Esophagus squamous epithelium (tissue), 5 donors: ENCODE measurements around the gene IL17RE. TPM values are rescaled to one million over a fixed set of nuclear protein-coding genes. Genes with fewer than 3 reads are reported as not detected.

Experiments
- DNase-seq: peaks from one replicate; lab custom pipeline; 2025; lab: John Stamatoyannopoulos, UW
- H3K27ac ChIP-seq, 4 donors: fragments of 200-600 bp; sonication (generic); one replicate each; pipeline ENCODE4 v1.5.1; 2016 to 2019; ENCODE audit warnings: mild to moderate bottlenecking in 1 of 4
- H3K27me3 ChIP-seq, 4 donors: fragments of 200-600 bp; sonication (generic); 1 replicate in 3 of 4; 2 replicates in 1 of 4; pipeline versions ENCODE4 v1.5.1 to v1.6.0; 2017 to 2021; ENCODE audit warnings: antibody characterized with exemption in 1 of 4
- H3K36me3 ChIP-seq, 3 donors: fragments of 200-600 bp; sonication (generic); one replicate each; pipeline ENCODE4 v1.5.1; 2016 to 2019
- H3K4me1 ChIP-seq, 3 donors: fragments of 200-600 bp; sonication (generic); one replicate each; pipeline ENCODE4 v1.5.1; 2017 to 2019
- H3K4me3 ChIP-seq, 4 donors: fragments of 200-600 bp; sonication (generic); 1 replicate in 3 of 4; 2 replicates in 1 of 4; pipeline ENCODE4 v1.5.1; 2016 to 2019; ENCODE audit warnings: mild to moderate bottlenecking in 2 of 4, moderate library complexity in 1 of 4
- H3K9me3 ChIP-seq, 3 donors: fragments of 200-600 bp; sonication (generic); one replicate each; pipeline ENCODE4 v1.5.1; 2016 to 2019
- POLR2A ChIP-seq, 4 donors: fragments of 450-650 bp; IDR thresholded peaks; one replicate each; pipeline ENCODE4 v1.6.1; 2017; ENCODE audit warnings: antibody characterized with exemption in 4 of 4, mild to moderate bottlenecking in 4 of 4, moderate library complexity in 3 of 4
- WGBS, 2 donors: methylation state at CpG; one replicate each; pipeline ENCODE4 v1.1.5; 2018; 5-methylcytosine and 5-hydroxymethylcytosine counted together
- intact Hi-C: fragments of 100-400 bp; cut with DNase I; formaldehyde crosslinking; loops from one replicate; pipeline ENCODE4 v1.15.0; 2022
- total RNA-seq, 4 donors: library from RNA; depleted of rRNA; stranded (reverse); fragments of >200 nt; gene quantifications; one replicate each; pipeline ENCODE4 v1.1.0, GENCODE V29; 2016
- TF ChIP-seq, protein P1 (sequence below), 6 experiments: fragments of 450-650 bp in 4 of 6; fragments of 200-600 bp in 2 of 6; sonication (generic) in 2 of 6; IDR thresholded peaks; one replicate each; pipeline ENCODE4 v1.5.1; 2016 to 2019; ENCODE audit warnings: antibody characterized with exemption in 6 of 6, mild to moderate bottlenecking in 4 of 6, moderate library complexity in 4 of 6
- donor health status: DM: yes; HTN: yes; CAD: no.

The IL17RE gene
- total RNA-seq, 4 donors from 2014 or later = 7.5 to 15.3 (median 12.1) TPM

DNA sequence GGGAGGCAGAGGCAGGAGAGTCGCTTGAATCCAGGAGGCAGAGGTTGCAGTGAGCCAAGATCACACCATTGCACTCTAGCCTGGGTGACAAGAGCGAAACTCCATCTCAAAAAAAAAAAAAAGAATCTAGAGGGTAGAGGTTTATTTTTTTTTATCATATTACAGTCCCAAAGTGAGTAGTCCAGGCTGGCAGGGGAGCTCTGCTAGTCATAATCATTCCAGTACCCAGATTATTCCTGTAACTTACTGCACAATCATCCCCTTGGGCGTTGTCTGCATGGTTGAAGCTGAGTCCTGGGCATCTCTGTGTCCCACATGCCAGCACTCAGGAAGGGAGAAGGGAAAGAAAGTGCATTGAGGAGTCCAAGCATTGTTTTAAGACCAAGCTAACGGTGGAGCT, 39.5 kb downstream of the IL17RE start:
- H3K36me3 ChIP-seq = peaks cover 5 to 47% (median 10%) of the 10 kb centered on the region in 3 donors
- H3K4me1 ChIP-seq = peaks cover 0 to 20% (median 0%) of the 10 kb centered on the region in 3 donors
- H3K4me3 ChIP-seq = no peak overlapping the region
- H3K27me3 ChIP-seq = no peaks in the 10 kb centered on the region
- intact Hi-C loops = loop anchor here (10.0 kb wide), 1 partner anchor 73 kb away; no protein-coding TSS in a partner anchor
- no peak overlapping the region for H3K27ac ChIP-seq
- H3K9me3 ChIP-seq = no peaks in the 10 kb centered on the region
- no peak for DNase-seq
- WGBS, 2 donors = 77 to 78% methylated on average over 4 of the region's 4 CpGs
- TF ChIP-seq POLR2A (IDR thresholded peaks at IDR 0.05) = no peak
- TF ChIP-seq, protein P1, sequence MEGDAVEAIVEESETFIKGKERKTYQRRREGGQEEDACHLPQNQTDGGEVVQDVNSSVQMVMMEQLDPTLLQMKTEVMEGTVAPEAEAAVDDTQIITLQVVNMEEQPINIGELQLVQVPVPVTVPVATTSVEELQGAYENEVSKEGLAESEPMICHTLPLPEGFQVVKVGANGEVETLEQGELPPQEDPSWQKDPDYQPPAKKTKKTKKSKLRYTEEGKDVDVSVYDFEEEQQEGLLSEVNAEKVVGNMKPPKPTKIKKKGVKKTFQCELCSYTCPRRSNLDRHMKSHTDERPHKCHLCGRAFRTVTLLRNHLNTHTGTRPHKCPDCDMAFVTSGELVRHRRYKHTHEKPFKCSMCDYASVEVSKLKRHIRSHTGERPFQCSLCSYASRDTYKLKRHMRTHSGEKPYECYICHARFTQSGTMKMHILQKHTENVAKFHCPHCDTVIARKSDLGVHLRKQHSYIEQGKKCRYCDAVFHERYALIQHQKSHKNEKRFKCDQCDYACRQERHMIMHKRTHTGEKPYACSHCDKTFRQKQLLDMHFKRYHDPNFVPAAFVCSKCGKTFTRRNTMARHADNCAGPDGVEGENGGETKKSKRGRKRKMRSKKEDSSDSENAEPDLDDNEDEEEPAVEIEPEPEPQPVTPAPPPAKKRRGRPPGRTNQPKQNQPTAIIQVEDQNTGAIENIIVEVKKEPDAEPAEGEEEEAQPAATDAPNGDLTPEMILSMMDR (IDR thresholded peaks at IDR 0.05) = no peak

- H3K36me3 ChIP-seq = peaks cover 0 to 38% (median 5%) of the 10 kb centered on the region in 3 donors
- 78 to 80% methylated on average over 7 to 9 of the region's 11 CpGs for WGBS, 2 donors
- no peak for DNase-seq
- H3K27me3 ChIP-seq = no peaks in the 10 kb centered on the region
- H3K4me3 ChIP-seq = no peak overlapping the region
- intact Hi-C loops = loop anchor here (10.0 kb wide), 1 partner anchor 72 kb away; no protein-coding TSS in a partner anchor
- no peaks in the 10 kb centered on the region for H3K9me3 ChIP-seq
- H3K27ac ChIP-seq = no peak overlapping the region
- peaks cover 5 to 30% (median 7%) of the 10 kb centered on the region in 3 donors for H3K4me1 ChIP-seq
- TF ChIP-seq, protein P1 (IDR thresholded peaks at IDR 0.05) = no peak
- TF ChIP-seq POLR2A (IDR thresholded peaks at IDR 0.05) = no peak
Observed at GRCh38 chr3:9942934-9943690, 40.5 kb downstream of the IL17RE start.

DNA sequence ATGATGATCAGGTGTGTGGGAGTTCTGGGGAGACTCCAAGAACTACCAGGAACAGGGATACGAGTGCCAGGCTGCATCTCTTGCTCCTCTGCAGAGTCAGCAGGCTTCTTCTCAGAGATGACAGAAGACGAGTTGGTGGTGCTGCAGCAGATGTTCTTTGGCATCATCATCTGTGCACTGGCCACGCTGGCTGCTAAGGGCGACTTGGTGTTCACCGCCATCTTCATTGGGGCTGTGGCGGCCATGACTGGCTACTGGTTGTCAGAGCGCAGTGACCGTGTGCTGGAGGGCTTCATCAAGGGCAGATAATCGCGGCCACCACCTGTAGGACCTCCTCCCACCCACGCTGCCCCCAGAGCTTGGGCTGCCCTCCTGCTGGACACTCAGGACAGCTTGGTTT, 41.6 kb downstream of the IL17RE start:
- no peaks in the 10 kb centered on the region for H3K27me3 ChIP-seq
- H3K36me3 ChIP-seq = peaks cover 0 to 40% (median 3%) of the 10 kb centered on the region in 3 donors
- no peaks in the 10 kb centered on the region for H3K9me3 ChIP-seq
- H3K4me1 ChIP-seq = peaks cover 5 to 31% (median 7%) of the 10 kb centered on the region in 3 donors
- no peak overlapping the region for H3K27ac ChIP-seq
- no peak for DNase-seq
- TF ChIP-seq, protein P1 (IDR thresholded peaks at IDR 0.05) = no peak
- TF ChIP-seq POLR2A (IDR thresholded peaks at IDR 0.05) = no peak
- 92 to 94% methylated on average over 7 to 9 of the region's 11 CpGs for WGBS, 2 donors
- H3K4me3 ChIP-seq = no peak overlapping the region
- intact Hi-C loops = loop anchor here (10.0 kb wide), 1 partner anchor 71 kb away; no protein-coding TSS in a partner anchor

GRCh38 chr3:9945358-9945757, 42.7 kb downstream of the IL17RE start:
- intact Hi-C loops = loop anchor here (10.0 kb wide), 1 partner anchor 69 kb away; no protein-coding TSS in a partner anchor
- Histone ChIP-seq H3K4me3 (peak overlapping the region in 1 of 4 donors; percentile 74), H3K27ac (no peak overlapping the region), H3K9me3 (no peaks in the 10 kb centered on the region), H3K27me3 (no peaks in the 10 kb centered on the region), H3K36me3 (peaks cover 0 to 50% (median 3%) of the 10 kb centered on the region in 3 donors), H3K4me1 (peaks cover 5 to 31% (median 7%) of the 10 kb centered on the region in 3 donors)
- no peak for DNase-seq
- WGBS, 2 donors = 68 to 78% methylated on average over 10 of the region's 10 CpGs
- no peak for TF ChIP-seq POLR2A (IDR thresholded peaks at IDR 0.05)
- TF ChIP-seq, protein P1 (IDR thresholded peaks at IDR 0.05) = no peak
